Mesodermal cell (in vitro differentiated cells): ENCODE results near the gene NMT1.

ENCODE experiments used
- H3K27ac ChIP-seq: 2 replicates; pipeline ENCODE4 v1.7.0; 2013; ENCODE audit warnings: mild to moderate bottlenecking, low read depth, low read length, moderate library complexity; ENCODE audit not compliant: severe bottlenecking
- H3K36me3 ChIP-seq: 2 replicates; pipeline ENCODE4 v1.7.1; 2013; ENCODE audit warnings: mild to moderate bottlenecking, low read length, moderate library complexity; ENCODE audit not compliant: control insufficient read depth, insufficient read depth
- H3K4me1 ChIP-seq: one replicate; pipeline ENCODE4 v1.7.1; 2013; ENCODE audit warnings: mild to moderate bottlenecking, low read length; ENCODE audit not compliant: insufficient read depth, control insufficient read depth, poor library complexity, severe bottlenecking
- H3K4me3 ChIP-seq: 2 replicates; pipeline ENCODE4 v1.7.0; 2013; ENCODE audit warnings: low read length, control low read depth, mild to moderate bottlenecking; ENCODE audit not compliant: insufficient read depth, poor library complexity, severe bottlenecking; ENCODE audit errors: extremely low read depth
- H3K9me3 ChIP-seq: 2 replicates; pipeline ENCODE4 v1.7.1; 2013; ENCODE audit warnings: mild to moderate bottlenecking, low read length, moderate library complexity; ENCODE audit not compliant: control insufficient read depth
- WGBS, 2 experiments: methylation state at CpG; one replicate each; pipeline ENCODE4 v1.1.5; 2013; ENCODE audit warnings: missing lambda C conversion rate in 2 of 2; ENCODE audit not compliant: insufficient coverage in 2 of 2; 5-methylcytosine and 5-hydroxymethylcytosine counted together

The NMT1 gene

DNA sequence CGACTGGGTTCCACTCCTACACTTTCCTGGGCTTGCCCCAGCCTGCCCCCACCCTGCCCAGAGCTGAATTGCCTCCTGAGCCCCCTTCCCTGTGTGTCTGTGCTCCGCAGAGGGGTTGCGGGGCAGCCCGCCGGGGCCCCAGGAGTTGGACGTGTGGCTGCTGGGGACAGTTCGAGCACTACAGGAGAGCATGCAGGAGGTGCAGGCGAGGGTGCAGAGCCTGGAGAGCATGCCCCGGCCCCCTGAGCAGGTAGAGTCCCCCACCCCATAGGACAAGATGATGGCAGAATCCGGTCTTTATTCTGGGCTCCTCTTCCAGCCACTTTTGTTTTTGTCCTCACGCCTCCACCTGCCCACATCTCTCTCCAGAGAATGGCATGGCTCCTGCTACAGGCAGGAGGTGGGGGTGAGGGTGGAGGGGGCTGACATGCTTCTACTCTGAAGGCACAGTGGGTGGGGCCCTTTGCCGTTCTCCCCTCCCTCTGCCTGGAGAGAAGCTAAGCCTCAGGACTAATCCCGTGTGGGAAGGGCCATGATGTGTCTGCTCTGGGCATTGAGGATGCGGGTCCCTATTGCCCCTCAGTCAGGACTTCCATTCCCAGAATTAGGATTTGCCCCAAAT is 77.9 kb downstream of the NMT1 start:
- Histone ChIP-seq H3K9me3 (no peaks in the 10 kb centered on the region), H3K4me3 (no peak overlapping the region), H3K27ac (no peak overlapping the region), H3K4me1 (no peaks in the 10 kb centered on the region), H3K36me3 (no peaks in the 10 kb centered on the region)
- 72 to 75% methylated on average over 12 to 13 of the region's 14 CpGs for WGBS, 2 experiments

GRCh38 chr17:45139533-45139920 is 78.4 kb downstream of the NMT1 start:
- no peaks in the 10 kb centered on the region for H3K4me1 ChIP-seq
- no peak overlapping the region for H3K27ac ChIP-seq
- no peaks in the 10 kb centered on the region for H3K36me3 ChIP-seq
- 61% methylated on average over 2 of the region's 4 CpGs; no CpG with 5 or more reads in 1 of the 2 experiments for WGBS, 2 experiments
- no peaks in the 10 kb centered on the region for H3K9me3 ChIP-seq
- no peak overlapping the region for H3K4me3 ChIP-seq

GRCh38 chr17:45143094-45143670 is 82.1 kb downstream of the NMT1 start:
- Histone ChIP-seq H3K36me3 (no peaks in the 10 kb centered on the region), H3K4me3 (no peak overlapping the region), H3K4me1 (peaks cover 5% of the 10 kb centered on the region), H3K27ac (no peak overlapping the region), H3K9me3 (no peaks in the 10 kb centered on the region)
- WGBS, 2 experiments = 73 to 75% methylated on average over 8 to 11 of the region's 13 CpGs

DNA sequence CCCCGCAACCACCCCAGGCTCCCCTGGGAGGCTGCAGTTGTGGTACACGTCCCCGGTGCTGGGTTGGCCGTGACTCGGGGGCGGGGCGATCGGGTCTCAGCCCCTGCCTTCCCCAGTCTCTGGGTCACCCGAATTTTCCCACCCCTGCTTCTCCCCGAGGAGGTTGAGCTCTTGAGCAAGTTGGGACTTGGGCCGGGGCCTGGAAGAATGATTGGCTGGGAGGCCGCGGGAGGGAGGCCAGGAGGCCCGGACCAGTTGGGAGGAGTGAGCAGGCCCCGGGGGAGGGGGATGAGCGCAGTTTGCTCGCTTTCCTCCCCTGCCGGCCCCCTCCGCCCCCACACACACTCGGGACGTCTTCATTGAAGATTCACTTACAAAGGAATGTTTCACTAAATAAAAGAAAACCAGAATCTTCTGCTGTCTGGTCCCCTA is 82.7 kb downstream of the NMT1 start:
- Histone ChIP-seq H3K9me3 (no peaks in the 10 kb centered on the region), H3K4me1 (peaks cover 5% of the 10 kb centered on the region), H3K36me3 (no peaks in the 10 kb centered on the region), H3K27ac (peak overlapping the region; percentile 6), H3K4me3 (no peak overlapping the region)
- WGBS, 2 experiments = 11 to 31% methylated on average over 4 to 7 of the region's 21 CpGs

DNA sequence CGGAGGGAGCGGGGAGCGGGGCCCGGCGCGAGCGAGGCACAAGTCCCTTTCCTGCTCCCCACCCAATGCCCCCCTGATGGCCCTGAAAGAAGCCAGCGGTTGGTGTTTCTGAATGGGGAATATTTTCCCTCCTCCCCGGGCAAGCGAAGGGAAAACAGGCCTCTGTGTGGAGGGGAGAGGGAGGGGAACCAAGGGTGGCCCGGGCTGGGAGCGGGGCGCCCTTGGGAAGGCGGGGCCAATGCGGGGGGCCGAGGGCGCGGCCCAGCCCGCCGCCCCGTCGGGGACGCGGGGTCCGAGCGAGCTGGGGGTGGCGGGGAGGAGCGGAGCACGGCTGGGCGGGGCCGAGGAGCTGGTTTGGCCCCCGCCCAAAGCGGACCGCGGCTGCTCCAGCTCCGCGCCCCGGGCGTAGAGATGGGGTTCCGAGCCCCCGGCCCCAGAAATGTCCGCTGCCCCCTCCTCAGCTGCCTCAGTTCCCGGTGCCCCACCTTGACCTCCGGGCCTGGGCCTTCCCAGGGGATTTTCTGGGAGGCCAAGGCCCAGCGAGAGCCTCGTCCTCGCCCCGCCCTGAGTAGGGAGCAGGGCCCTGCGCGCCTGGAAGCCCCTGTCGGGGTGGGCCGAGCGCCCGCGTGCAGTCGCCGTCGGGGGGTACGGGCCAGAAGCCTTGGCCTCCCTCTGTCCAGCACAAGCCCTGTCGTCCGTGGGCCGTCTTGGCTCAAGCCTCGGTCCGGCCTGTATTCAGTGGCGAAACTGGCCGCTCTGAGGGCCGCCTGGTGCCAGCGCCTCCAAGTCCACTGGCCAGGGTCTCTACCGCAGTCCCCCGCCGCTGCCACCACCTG is 83.3 kb downstream of the NMT1 start:
- 58 to 71% methylated on average over 38 to 45 of the region's 71 CpGs for WGBS, 2 experiments
- H3K36me3 ChIP-seq = no peaks in the 10 kb centered on the region
- no peak overlapping the region for H3K4me3 ChIP-seq
- peaks cover 5% of the 10 kb centered on the region for H3K4me1 ChIP-seq
- peak overlapping the region; percentile 6 for H3K27ac ChIP-seq
- H3K9me3 ChIP-seq = no peaks in the 10 kb centered on the region

- Histone ChIP-seq H3K27ac (no peak overlapping the region), H3K4me1 (peaks cover 5% of the 10 kb centered on the region), H3K36me3 (peaks cover 4% of the 10 kb centered on the region), H3K9me3 (no peaks in the 10 kb centered on the region), H3K4me3 (no peak overlapping the region)
- WGBS, 2 experiments = 94% methylated on average over 8 of the region's 8 CpGs
Observed at GRCh38 chr17:45145035-45145389, 83.9 kb downstream of the NMT1 start.

DNA sequence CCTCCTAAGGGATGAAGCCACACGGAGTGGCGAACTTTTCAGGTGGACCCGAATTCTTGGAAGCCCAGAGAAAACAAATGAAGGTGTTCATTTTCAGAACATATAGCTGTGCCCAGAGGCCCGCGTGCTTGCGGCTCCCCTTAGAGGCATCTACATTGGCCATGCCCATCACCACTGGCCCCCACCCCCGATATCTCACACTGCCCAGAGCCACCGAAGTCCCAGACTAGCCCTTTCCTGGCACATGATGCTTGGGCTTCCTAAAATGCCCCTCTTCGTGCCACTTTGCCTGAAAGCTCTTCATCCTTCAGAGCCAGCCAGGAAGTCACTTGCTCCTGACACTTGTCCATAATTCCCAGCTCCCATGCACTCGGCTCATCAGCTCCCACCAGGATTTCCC is 85.0 kb downstream of the NMT1 start:
- WGBS, 2 experiments = 95 to 97% methylated on average over 10 of the region's 10 CpGs
- H3K9me3 ChIP-seq = no peaks in the 10 kb centered on the region
- H3K4me1 ChIP-seq = peaks cover 5% of the 10 kb centered on the region
- H3K36me3 ChIP-seq = peaks cover 6% of the 10 kb centered on the region
- no peak overlapping the region for H3K4me3 ChIP-seq
- H3K27ac ChIP-seq = no peak overlapping the region

GRCh38 chr17:45146592-45146889 is 85.4 kb downstream of the NMT1 start:
- peak overlapping the region; percentile 66 for H3K4me3 ChIP-seq

GRCh38 chr17:45146890-45147580 is 85.9 kb downstream of the NMT1 start:
- H3K9me3 ChIP-seq = no peaks in the 10 kb centered on the region
- peaks cover 5% of the 10 kb centered on the region for H3K4me1 ChIP-seq
- H3K36me3 ChIP-seq = peaks cover 12% of the 10 kb centered on the region
- WGBS, 2 experiments = 31 to 32% methylated on average over 21 to 22 of the region's 29 CpGs
- H3K4me3 ChIP-seq = peak overlapping the region; percentile 66
- H3K27ac ChIP-seq = peak overlapping the region; percentile 100

More at GRCh38 chr17:45146592-45146889, 85.4 kb downstream of the NMT1 start:
- Histone ChIP-seq H3K9me3 (no peaks in the 10 kb centered on the region), H3K27ac (peak overlapping the region; percentile 100), H3K36me3 (peaks cover 10% of the 10 kb centered on the region), H3K4me1 (peaks cover 5% of the 10 kb centered on the region)
- 93 to 95% methylated on average over 4 of the region's 4 CpGs for WGBS, 2 experiments

GRCh38 chr17:45147581-45148182 is 86.6 kb downstream of the NMT1 start:
- 0% methylated on average over 32 to 33 of the region's 38 CpGs for WGBS, 2 experiments
- Histone ChIP-seq H3K9me3 (no peaks in the 10 kb centered on the region), H3K27ac (peak overlapping the region; percentile 100), H3K4me1 (peaks cover 5% of the 10 kb centered on the region), H3K4me3 (peak overlapping the region; percentile 66), H3K36me3 (peaks cover 12% of the 10 kb centered on the region)
